ENCODE data around the gene MEI1. TPM values are rescaled to one million over a fixed set of nuclear protein-coding genes. Genes with fewer than 3 reads are reported as not detected.

MEI1 gene
- total and polyA plus RNA-seq, 4 donors = 0.49 to 2.0 (median 1.4) TPM; not detected in 1

DNA sequence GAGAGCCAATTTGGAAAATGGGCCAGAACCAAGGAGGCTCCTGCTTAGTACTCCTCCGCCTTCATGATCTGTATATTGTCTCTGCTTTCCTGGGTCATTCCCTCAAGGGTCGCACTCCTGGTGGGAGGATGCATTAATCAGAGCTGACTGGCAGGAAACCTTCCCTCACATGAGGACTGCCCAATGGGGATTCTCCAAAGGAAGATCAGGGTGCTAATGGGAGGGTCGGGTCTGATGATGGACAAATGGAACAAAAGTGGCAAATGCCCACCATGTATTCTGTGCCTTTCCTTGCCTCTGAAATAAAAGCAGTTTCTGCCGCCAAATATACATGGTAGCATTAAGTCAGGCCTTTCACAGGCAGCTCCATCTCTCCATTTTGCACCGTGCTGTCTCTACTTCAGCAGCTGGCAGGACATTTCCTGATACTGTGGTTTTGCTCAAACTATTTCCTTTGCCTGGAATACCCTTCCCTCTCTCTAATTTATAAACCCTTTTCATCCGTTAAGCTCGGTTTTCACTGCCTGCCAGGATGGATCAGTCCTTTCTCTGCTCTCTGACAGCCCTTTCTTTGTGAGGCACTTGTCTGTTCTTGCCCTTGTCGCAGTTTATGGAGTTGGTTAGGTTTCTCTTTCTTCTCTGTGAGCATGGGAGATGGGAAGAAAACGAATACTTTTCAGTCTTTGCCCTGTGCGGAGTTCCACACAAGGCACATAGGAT is 147.1 kb downstream of the MEI1 start:
- Histone ChIP-seq H3K27ac (ENCODE audit: low read depth in 1 of 2, low read length in 2 of 2) (no peak overlapping the region), H3K4me1 (ENCODE audit: control insufficient read depth in 1 of 2, insufficient read depth in 2 of 2, low read length in 2 of 2) (peaks cover 0 to 2% of the 10 kb centered on the region in 2 donors), H3K4me3 (ENCODE audit: low read length in 2 of 2) (no peak overlapping the region), H3K27me3 (ENCODE audit: control insufficient read depth in 1 of 2, insufficient read depth in 2 of 2, low read length in 1 of 2) (no peaks in the 10 kb centered on the region), H3K36me3 (ENCODE audit: control insufficient read depth in 1 of 2, insufficient read depth in 2 of 2, low read length in 1 of 2) (no peaks in the 10 kb centered on the region), H3K9me3 (ENCODE audit: control insufficient read depth, low read length) (no peaks in the 10 kb centered on the region)
- WGBS, 2 donors = 78 to 81% methylated on average over 10 of the region's 10 CpGs
- intact Hi-C loops (cut with DNase I) = no loop called here
- ATAC-seq (ENCODE audit: low FRiP score) (no peak), DNase-seq (no peak)

DNA sequence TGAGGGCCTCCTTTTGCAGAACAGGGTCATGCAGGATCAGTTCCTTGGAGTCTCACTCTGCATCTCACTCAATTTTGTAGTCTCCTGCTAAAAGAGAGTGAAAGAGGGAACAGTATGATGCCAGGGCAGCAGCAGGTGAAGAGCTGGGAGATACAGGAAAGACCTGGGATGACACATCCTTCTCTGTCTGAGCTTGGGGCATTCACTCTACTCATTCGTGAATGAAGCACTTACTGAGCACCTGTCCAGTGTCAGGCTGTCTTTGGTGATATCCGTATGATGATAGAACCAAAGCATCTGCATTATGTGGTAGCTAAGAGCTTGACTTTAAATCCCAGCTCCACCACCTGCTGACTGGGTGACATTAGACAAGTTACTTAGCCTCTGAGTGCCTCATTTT is 148.0 kb downstream of the MEI1 start:
- intact Hi-C loops (cut with DNase I) = no loop called here
- Histone ChIP-seq H3K4me1 (ENCODE audit: control insufficient read depth in 1 of 2, insufficient read depth in 2 of 2, low read length in 2 of 2) (peaks cover 0 to 2% of the 10 kb centered on the region in 2 donors), H3K27ac (ENCODE audit: low read depth in 1 of 2, low read length in 2 of 2) (no peak overlapping the region), H3K4me3 (ENCODE audit: low read length in 2 of 2) (no peak overlapping the region), H3K36me3 (ENCODE audit: control insufficient read depth in 1 of 2, insufficient read depth in 2 of 2, low read length in 1 of 2) (no peaks in the 10 kb centered on the region), H3K27me3 (ENCODE audit: control insufficient read depth in 1 of 2, insufficient read depth in 2 of 2, low read length in 1 of 2) (no peaks in the 10 kb centered on the region), H3K9me3 (ENCODE audit: control insufficient read depth, low read length) (no peaks in the 10 kb centered on the region)
- no peak for ATAC-seq (ENCODE audit: low FRiP score)
- WGBS, 2 donors = 85 to 96% methylated on average over 2 of the region's 2 CpGs
- DNase-seq = no peak

DNA sequence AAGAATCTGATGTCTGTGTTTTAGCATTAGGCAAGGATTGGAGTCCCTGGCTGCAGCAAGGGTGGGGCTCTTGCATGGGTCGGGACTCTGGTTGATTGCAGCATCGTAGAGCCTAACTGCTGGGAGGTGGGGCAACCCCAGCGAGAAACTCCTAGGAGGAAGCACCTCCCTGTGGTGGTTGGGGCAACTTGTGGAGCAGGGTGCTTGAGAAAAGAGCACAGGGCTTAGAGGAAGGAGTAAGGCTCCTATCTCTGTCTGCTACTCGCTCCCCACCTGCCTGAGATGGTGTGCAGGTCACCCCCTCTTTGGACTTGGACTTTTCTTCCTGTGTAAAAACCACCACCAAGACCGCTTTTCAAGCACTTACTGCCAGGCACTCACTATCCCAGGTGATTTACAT is 149.2 kb downstream of the MEI1 start:
- peak in 1 of 2 donors; percentile 70 for DNase-seq
- Histone ChIP-seq H3K36me3 (ENCODE audit: control insufficient read depth in 1 of 2, insufficient read depth in 2 of 2, low read length in 1 of 2) (no peaks in the 10 kb centered on the region), H3K27ac (ENCODE audit: low read depth in 1 of 2, low read length in 2 of 2) (no peak overlapping the region), H3K27me3 (ENCODE audit: control insufficient read depth in 1 of 2, insufficient read depth in 2 of 2, low read length in 1 of 2) (no peaks in the 10 kb centered on the region), H3K9me3 (ENCODE audit: control insufficient read depth, low read length) (no peaks in the 10 kb centered on the region), H3K4me1 (ENCODE audit: control insufficient read depth in 1 of 2, insufficient read depth in 2 of 2, low read length in 2 of 2) (peaks cover 0 to 2% of the 10 kb centered on the region in 2 donors), H3K4me3 (ENCODE audit: low read length in 2 of 2) (no peak overlapping the region)
- intact Hi-C loops (cut with DNase I) = no loop called here
- 77 to 88% methylated on average over 5 of the region's 5 CpGs for whole genome bisulfite sequencing, 2 donors
- no peak for ATAC-seq (ENCODE audit: low FRiP score)

Other genes with a start within 250 kb of the MEI1 start
- 10 to 100 TPM; 22.5 to 27.0 TPM for gene PHF5A, start 230.8 kb upstream of the MEI1 start, total RNA-seq
- gene PHF5A, start 230.8 kb upstream of the MEI1 start, polyA plus RNA-seq = 10 to 100 TPM; 29.8 to 43.1 TPM
- gene ACO2, start 230.4 kb upstream of the MEI1 start, total RNA-seq = 10 to 100 TPM; 53.7 to 60.7 TPM
- gene ACO2, start 230.4 kb upstream of the MEI1 start, polyA plus RNA-seq = 10 to 100 TPM; 39.5 to 49.6 TPM
- 10 to 100 TPM; 25.3 to 29.2 TPM for gene POLR3H, start 155.0 kb upstream of the MEI1 start, total RNA-seq
- gene POLR3H, start 155.0 kb upstream of the MEI1 start, polyA plus RNA-seq = 10 to 100 TPM in 1 of 2 donors, 1 to 10 TPM in 1; 9.4 to 21.0 TPM
- 10 to 100 TPM; 28.2 to 76.9 TPM for gene CSDC2, start 138.5 kb upstream of the MEI1 start, total RNA-seq
- 100 to 1,000 TPM in 1 of 2 donors, 10 to 100 TPM in 1; 19.2 to 129 TPM for gene CSDC2, start 138.5 kb upstream of the MEI1 start, polyA plus RNA-seq
- gene PMM1, start 109.7 kb upstream of the MEI1 start, total RNA-seq = 10 to 100 TPM; 23.8 to 25.2 TPM
- gene PMM1, start 109.7 kb upstream of the MEI1 start, polyA plus RNA-seq = 100 to 1,000 TPM in 1 of 2 donors, 10 to 100 TPM in 1; 43.6 to 101 TPM
- gene DESI1, start 78.5 kb upstream of the MEI1 start, total RNA-seq = 10 to 100 TPM; 21.1 to 21.5 TPM
- 10 to 100 TPM in 1 of 2 donors, 1 to 10 TPM in 1; 6.4 to 11.9 TPM for gene DESI1, start 78.5 kb upstream of the MEI1 start, polyA plus RNA-seq
- gene XRCC6, start 78.2 kb upstream of the MEI1 start, total RNA-seq = 100 to 1,000 TPM; 131 to 132 TPM
- gene XRCC6, start 78.2 kb upstream of the MEI1 start, polyA plus RNA-seq = 100 to 1,000 TPM in 1 of 2 donors, 10 to 100 TPM in 1; 93.7 to 124 TPM
- gene SNU13, start 10.6 kb upstream of the MEI1 start, total RNA-seq = 10 to 100 TPM; 82.8 to 84.8 TPM
- 100 to 1,000 TPM in 1 of 2 donors, 10 to 100 TPM in 1; 99.8 to 105 TPM for gene SNU13, start 10.6 kb upstream of the MEI1 start, polyA plus RNA-seq
- 1 to 10 TPM; 4.1 to 7.3 TPM for gene CCDC134, start 101.2 kb downstream of the MEI1 start, total RNA-seq
- gene CCDC134, start 101.2 kb downstream of the MEI1 start, polyA plus RNA-seq = 1 to 10 TPM in 1 of 2 donors, not detected in 1; 1.0 TPM
- 10 to 100 TPM; 68.2 to 86.3 TPM for gene SREBF2, start 133.6 kb downstream of the MEI1 start, total RNA-seq
- gene SREBF2, start 133.6 kb downstream of the MEI1 start, polyA plus RNA-seq = 10 to 100 TPM; 11.0 to 19.2 TPM
- not detected for gene SHISA8, start 215.6 kb downstream of the MEI1 start, total RNA-seq
- not detected for gene SHISA8, start 215.6 kb downstream of the MEI1 start, polyA plus RNA-seq
- under 1 TPM; 0.24 to 0.32 TPM for gene TNFRSF13C, start 227.3 kb downstream of the MEI1 start, total RNA-seq
- not detected for gene TNFRSF13C, start 227.3 kb downstream of the MEI1 start, polyA plus RNA-seq
- under 1 TPM; 0.58 to 0.84 TPM for gene CENPM, start 247.6 kb downstream of the MEI1 start, total RNA-seq
- 1 to 10 TPM in 1 of 2 donors, not detected in 1; 2.6 TPM for gene CENPM, start 247.6 kb downstream of the MEI1 start, polyA plus RNA-seq